NT2/D1 (cell line): Measurements from ENCODE around the gene NTM.

Source experiments
- SUZ12 ChIP-seq: IDR thresholded peaks from 2 replicates; pipeline ENCODE4 v1.6.1; 2011; ENCODE audit not compliant: insufficient read length, insufficient read depth; ENCODE audit errors: extremely low read depth
- YY1 ChIP-seq: IDR thresholded peaks from 2 replicates; pipeline ENCODE4 v1.6.1; 2011; ENCODE audit not compliant: insufficient read length, insufficient read depth
- ZNF274 ChIP-seq: IDR thresholded peaks from 2 replicates; pipeline ENCODE4 v1.6.1; 2011; ENCODE audit warnings: mild to moderate bottlenecking, low read depth, low read length

GRCh38 chr11:131796541-131796940 lies 426.1 kb downstream of the NTM start:
- TF ChIP-seq SUZ12: no peak
- no peak for TF ChIP-seq YY1
- TF ChIP-seq ZNF274: no peak
